Right lobe of liver (tissue), 6 donors: Measurements from ENCODE around the gene SYNE2. TPM values are rescaled to one million over a fixed set of nuclear protein-coding genes. Genes with fewer than 3 reads are reported as not detected.

Experiments used
- ATAC-seq, 4 donors: fragments of 200-7000 bp; cut with Tn5 transposase; one replicate each; pipeline ENCODE4 v1.9.1; 2020; ENCODE audit warnings: mild to moderate bottlenecking in 4 of 4, moderate library complexity in 4 of 4
- DNase-seq, 3 donors: peaks; one replicate each; pipeline ENCODE4 v3.0.0-alpha.2; 2020
- H3K27ac ChIP-seq, 3 donors: fragments of 200-600 bp; one replicate each; pipeline ENCODE4 v1.8.0; 2022
- H3K27me3 ChIP-seq, 2 donors: fragments of 200-600 bp; one replicate each; pipeline ENCODE4 v1.8.0; 2022
- H3K36me3 ChIP-seq, 4 donors: fragments of 200-600 bp; sonication (generic) in 1 of 4; one replicate each; pipeline versions ENCODE4 v1.5.1 to v1.8.0; 2017 to 2022; ENCODE audit warnings: control low read depth in 1 of 4
- H3K4me1 ChIP-seq, 4 donors: fragments of 200-600 bp; sonication (generic) in 1 of 4; one replicate each; pipeline versions ENCODE4 v1.5.1 to v1.8.0; 2017 to 2022; ENCODE audit warnings: control low read depth in 1 of 4
- H3K4me3 ChIP-seq, 3 donors: fragments of 200-600 bp; one replicate each; pipeline ENCODE4 v1.8.0; 2022
- H3K9me3 ChIP-seq, 4 donors: fragments of 200-600 bp; sonication (generic) in 1 of 4; one replicate each; pipeline versions ENCODE4 v1.5.1 to v1.8.0; 2017 to 2022; ENCODE audit warnings: control low read depth in 1 of 4
- POLR2A ChIP-seq: fragments of 450-650 bp; IDR thresholded peaks from one replicate; pipeline ENCODE4 v1.6.1; 2017; ENCODE audit warnings: antibody characterized with exemption, mild to moderate bottlenecking
- WGBS: methylation state at CpG from one replicate; pipeline ENCODE4 v1.1.6; 2018; ENCODE audit warnings: low coverage, low lambda C conversion rate; ENCODE audit not compliant: insufficient coverage; ENCODE audit errors: missing lambda C conversion rate; 5-methylcytosine and 5-hydroxymethylcytosine counted together
- intact Hi-C, 2 donors: fragments of 100-400 bp; cut with DNase I; formaldehyde crosslinking; loops; one replicate each; pipeline versions ENCODE4 v1.11.2 to v1.14.1; 2022
- total RNA-seq, 6 experiments: library from RNA; depleted of rRNA in 2 of 6; stranded (reverse); fragments of >200 nt in 2 of 6; fragmentation: NEBNext Ultra II Directional in 3 of 6; extraction: Animal tissue kit (Norgen Biotek cat#: 25700) in 3 of 6; gene quantifications; one replicate each; pipeline versions ENCODE4 v1.1.0 to v1.2.4, GENCODE V29; 2016 to 2023
- TF ChIP-seq, protein P1 (sequence below), 4 donors: fragments of 200-600 bp in 3 of 4; fragments of 450-650 bp in 1 of 4; IDR thresholded peaks; one replicate each; pipeline versions ENCODE4 v1.5.1 to v1.8.0; 2016 to 2022; ENCODE audit warnings: antibody characterized with exemption in 4 of 4, mild to moderate bottlenecking in 2 of 4
- donor health status: DM: no; HTN: yes; CAD: no.
- donor health status: DM: no; HTN: no; CAD: no.
- donor health status: DM: no; HTN: no; CAD: no.
- donor health status: DM: no; HTN: yes; CAD: no.
- donor health status: DM: no; HTN: yes; CAD: no.

The SYNE2 gene
- total RNA-seq, 6 experiments from 2014 or later = 34.6 to 118 (median 47.8) TPM

DNA sequence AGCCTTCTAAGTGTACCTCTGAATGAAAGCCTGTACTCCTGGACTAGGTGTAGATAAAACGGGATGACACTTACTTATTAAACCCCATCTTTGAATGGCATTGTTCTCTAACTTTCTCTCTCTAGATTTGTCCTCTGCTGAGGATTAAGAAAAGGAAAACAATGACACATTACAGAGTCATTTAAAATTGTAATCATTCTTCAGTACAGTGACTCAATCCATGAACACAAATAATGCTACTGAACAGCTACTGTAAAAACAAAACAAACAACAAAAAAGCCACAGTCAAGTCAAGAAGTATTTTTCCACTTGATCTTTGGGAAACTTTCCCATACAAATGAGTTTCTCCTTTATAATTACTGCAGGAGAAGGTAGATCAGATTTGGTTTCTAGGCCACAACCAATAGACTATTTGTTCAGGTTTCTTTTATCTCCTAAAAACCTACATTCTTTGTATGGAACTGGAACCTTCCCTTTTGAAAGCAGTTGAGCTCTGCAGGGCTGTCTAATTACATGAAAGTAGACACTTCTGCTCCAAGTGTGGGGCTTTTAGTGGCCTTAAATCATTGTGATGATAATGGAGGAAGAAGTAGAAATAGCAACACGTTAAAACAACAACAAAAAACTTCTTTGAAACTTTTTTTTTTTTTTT lies 222.3 kb downstream of the SYNE2 start:
- H3K36me3 ChIP-seq = peaks cover 0 to 6% (median 1%) of the 10 kb centered on the region in 4 donors
- no peak overlapping the region for H3K4me3 ChIP-seq
- H3K27ac ChIP-seq = no peak overlapping the region
- intact Hi-C loops = no loop called here
- WGBS = 72% methylated on average over 2 of the region's 2 CpGs
- no peaks in the 10 kb centered on the region for H3K4me1 ChIP-seq
- ATAC-seq (no peak), DNase-seq (no peak)
- TF ChIP-seq POLR2A = no peak
- TF ChIP-seq, protein P1, sequence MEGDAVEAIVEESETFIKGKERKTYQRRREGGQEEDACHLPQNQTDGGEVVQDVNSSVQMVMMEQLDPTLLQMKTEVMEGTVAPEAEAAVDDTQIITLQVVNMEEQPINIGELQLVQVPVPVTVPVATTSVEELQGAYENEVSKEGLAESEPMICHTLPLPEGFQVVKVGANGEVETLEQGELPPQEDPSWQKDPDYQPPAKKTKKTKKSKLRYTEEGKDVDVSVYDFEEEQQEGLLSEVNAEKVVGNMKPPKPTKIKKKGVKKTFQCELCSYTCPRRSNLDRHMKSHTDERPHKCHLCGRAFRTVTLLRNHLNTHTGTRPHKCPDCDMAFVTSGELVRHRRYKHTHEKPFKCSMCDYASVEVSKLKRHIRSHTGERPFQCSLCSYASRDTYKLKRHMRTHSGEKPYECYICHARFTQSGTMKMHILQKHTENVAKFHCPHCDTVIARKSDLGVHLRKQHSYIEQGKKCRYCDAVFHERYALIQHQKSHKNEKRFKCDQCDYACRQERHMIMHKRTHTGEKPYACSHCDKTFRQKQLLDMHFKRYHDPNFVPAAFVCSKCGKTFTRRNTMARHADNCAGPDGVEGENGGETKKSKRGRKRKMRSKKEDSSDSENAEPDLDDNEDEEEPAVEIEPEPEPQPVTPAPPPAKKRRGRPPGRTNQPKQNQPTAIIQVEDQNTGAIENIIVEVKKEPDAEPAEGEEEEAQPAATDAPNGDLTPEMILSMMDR (IDR thresholded peaks at IDR 0.05) = no peak
- H3K9me3 ChIP-seq = no peaks in the 10 kb centered on the region
- no peaks in the 10 kb centered on the region for H3K27me3 ChIP-seq

GRCh38 chr14:64075613-64076005 lies 222.8 kb downstream of the SYNE2 start:
- H3K27me3 ChIP-seq = no peaks in the 10 kb centered on the region
- 92% methylated on average over 1 of the region's 1 CpG for WGBS
- ATAC-seq (no peak), DNase-seq (no peak)
- no peak overlapping the region for H3K4me3 ChIP-seq
- H3K27ac ChIP-seq = no peak overlapping the region
- peaks cover 0 to 6% (median 1%) of the 10 kb centered on the region in 4 donors for H3K36me3 ChIP-seq
- TF ChIP-seq, protein P1 (IDR thresholded peaks at IDR 0.05) = no peak
- no peak for TF ChIP-seq POLR2A
- intact Hi-C loops = no loop called here
- H3K4me1 ChIP-seq = no peaks in the 10 kb centered on the region
- H3K9me3 ChIP-seq = no peaks in the 10 kb centered on the region

- DNase-seq = no peak
- Histone ChIP-seq H3K27me3 (no peaks in the 10 kb centered on the region), H3K4me3 (no peak overlapping the region), H3K4me1 (no peaks in the 10 kb centered on the region), H3K9me3 (no peaks in the 10 kb centered on the region), H3K36me3 (no peaks in the 10 kb centered on the region), H3K27ac (no peak overlapping the region)
- no peak for ATAC-seq
- TF ChIP-seq, protein P1 (IDR thresholded peaks at IDR 0.05) = no peak
- TF ChIP-seq POLR2A = no peak
- 100% methylated on average over 2 of the region's 2 CpGs for WGBS
- intact Hi-C loops = no loop called here
Measured at GRCh38 chr14:64080452-64080851, 227.6 kb downstream of the SYNE2 start.

DNA sequence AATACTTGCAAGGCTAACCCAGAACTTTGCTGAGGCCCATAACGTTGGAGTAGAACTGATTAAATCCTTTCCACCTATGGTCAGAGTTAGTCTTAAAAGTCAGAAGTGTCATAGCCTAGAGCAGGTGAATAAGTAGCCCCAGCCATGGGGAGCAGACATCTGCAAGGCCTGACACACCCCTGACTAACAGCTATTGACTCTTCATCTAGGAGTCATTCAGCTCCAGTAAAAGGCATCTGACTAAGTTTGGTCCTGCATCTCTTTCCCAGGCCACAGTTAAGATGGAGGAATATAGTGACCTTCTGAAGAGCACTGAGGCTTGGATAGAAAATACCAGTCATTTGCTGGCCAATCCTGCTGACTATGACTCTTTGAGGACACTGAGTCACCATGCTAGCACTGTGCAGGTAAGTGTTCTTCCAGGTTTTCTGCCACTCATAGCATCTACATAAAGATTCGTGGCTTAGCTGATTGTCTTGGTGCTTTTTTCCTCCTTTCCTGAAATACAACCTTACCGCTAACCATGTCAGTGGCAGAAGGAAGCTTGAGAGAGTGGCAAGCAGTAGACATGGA lies 228.5 kb downstream of the SYNE2 start:
- intact Hi-C loops = no loop called here
- H3K36me3 ChIP-seq = no peaks in the 10 kb centered on the region
- no peak for DNase-seq
- no peaks in the 10 kb centered on the region for H3K9me3 ChIP-seq
- TF ChIP-seq, protein P1 (IDR thresholded peaks at IDR 0.05) = no peak
- no peak for TF ChIP-seq POLR2A
- H3K27ac ChIP-seq = no peak overlapping the region
- no peak overlapping the region for H3K4me3 ChIP-seq
- no peaks in the 10 kb centered on the region for H3K27me3 ChIP-seq
- H3K4me1 ChIP-seq = no peaks in the 10 kb centered on the region
- WGBS = 88% methylated on average over 3 of the region's 3 CpGs
- no peak for ATAC-seq
